ENCODE data around the gene CAPN12.
"Not testable (repeated sequence)": the region's sequence is repeated elsewhere in the genome, so short reads cannot be mapped to it uniquely, and the experiment has no call there.

Gene CAPN12

DNA sequence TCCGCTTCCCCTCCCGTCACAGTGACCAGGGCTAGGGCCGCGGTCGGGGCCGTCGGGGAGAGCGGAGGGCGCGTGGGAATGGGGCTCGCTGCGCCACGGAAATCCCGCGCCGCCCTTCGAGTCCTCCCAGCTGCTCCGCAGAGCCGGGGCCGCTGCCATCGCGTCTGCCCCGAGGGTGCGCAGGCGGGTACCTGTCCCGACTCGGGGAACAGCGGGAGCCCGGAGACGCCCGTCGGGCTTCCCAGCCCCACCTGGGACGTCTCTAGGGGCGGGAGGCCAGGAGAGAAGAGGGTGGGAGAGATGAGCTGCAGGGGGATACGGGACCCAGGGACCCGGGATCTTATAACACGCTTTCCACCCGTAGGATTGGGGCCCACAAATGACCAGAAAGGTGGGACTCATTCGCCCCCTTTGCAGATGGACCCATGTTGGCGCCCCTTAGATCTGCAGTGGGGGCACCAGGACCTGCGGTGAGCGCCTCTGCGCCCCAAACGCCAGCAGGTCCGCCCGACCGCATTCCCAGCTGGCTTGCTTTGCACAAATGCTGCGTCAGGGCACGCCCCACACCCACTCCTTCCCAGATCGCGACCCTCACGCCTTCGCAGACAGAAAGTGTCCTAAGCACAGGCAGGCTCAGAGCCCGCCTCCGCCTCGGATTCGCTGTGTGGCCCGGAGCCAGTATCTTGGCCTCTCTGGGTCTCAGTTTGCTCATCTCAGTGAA is 26.1 kb upstream of the CAPN12 start:
- DNase-seq = not testable (repeated sequence)

DNA sequence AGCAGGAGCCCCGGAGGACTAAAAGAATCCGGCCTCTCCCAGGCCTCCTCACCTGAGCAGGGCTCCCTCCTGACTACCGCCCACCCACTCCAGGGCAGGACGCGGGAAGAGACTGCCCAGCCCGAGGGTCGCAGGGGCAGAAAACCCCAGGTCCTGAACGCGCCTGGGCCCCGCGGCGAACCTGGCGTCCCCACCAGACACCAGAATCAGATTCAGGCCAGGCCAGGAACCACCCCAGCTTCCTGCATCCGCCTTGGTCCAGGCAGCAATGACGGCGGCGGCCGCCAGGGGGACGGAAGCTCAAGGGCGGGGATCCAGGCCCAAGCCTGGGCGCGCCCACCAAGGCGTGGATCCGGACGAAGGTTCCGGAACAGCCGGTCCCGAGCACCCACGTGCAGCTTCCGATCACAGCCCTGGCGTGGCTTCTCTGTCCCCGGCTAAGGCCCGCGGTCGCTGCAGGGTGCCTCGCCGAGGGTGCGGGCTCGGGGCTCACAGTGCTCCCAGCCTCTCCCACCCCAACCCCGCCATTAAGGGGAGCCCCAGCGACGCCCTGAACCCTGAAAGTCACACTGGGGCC is 25.4 kb upstream of the CAPN12 start:
- DNase-seq = peak; percentile 95 to 96

DNA sequence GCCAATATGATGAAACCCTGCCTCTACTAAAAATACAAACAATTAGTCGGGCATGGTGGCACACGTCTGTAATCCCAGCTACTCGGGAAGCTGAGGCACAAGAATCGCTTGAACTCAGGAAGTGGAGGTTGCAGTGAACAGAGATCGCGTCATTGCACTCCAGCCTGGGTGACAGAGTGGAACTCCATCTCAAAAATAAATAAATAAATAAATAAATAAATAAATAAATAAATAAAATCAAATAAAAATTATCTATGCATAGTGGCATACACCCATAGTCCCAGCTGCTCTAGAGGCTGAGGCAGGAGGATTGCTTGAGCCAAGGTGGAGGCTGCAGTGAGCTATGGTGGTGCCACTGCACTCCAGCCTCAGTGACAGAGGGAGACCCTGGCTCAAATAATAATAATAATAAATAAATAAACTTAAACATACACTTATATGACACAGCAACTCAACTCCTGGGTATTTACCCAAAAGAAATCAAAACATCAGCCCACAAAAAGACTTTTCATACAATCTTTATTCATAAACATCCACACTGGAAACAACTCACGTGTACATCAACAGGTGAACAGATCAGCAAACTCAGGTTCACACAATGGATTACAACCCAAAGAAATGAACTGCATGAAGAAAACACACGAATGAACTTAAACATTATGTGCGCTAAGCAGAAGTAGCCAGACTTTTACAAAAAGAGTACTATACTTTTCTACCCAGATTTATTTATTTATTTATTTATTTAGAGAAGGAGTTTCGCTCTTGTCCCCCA is 22.2 kb upstream of the CAPN12 start:
- DNase-seq = no peak

DNA sequence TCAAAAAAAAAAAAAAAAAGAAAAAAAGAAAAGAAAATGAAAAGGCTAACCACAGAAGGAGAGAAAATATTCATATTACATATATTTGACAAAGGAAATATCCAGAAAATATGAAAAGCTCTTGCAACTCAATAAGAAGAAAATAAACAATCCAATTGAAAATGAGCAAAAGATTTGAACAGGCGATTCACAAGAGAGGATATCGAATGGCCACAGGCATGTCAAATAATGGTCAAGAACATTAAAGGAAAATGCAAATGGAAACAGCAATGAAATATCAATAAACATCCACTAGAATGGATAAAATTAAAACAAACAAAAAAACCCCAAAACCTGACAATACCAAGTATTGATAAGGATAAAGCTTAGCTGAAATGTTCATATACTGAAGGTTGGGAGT is 20.9 kb upstream of the CAPN12 start:
- no peak for DNase-seq

DNA sequence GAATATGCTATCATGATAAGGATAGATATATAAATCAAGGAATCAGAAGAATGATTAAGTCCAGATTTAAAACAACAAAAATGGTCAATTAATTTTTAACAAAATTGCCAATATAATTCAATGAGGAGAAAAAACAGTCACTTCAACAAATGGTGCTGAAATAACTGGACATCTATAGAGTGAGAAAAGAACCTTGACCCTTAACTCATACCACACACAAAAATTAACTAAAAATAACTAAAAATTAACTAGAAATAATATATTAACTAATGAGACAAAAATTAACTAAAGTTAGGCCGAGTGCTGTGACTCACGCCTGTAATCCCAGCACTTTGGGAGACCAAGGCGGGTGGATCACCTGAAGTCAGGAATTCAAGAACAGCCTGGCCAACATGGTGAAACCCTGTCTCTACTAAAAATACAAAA is 19.5 kb upstream of the CAPN12 start:
- DNase-seq = no peak

DNA sequence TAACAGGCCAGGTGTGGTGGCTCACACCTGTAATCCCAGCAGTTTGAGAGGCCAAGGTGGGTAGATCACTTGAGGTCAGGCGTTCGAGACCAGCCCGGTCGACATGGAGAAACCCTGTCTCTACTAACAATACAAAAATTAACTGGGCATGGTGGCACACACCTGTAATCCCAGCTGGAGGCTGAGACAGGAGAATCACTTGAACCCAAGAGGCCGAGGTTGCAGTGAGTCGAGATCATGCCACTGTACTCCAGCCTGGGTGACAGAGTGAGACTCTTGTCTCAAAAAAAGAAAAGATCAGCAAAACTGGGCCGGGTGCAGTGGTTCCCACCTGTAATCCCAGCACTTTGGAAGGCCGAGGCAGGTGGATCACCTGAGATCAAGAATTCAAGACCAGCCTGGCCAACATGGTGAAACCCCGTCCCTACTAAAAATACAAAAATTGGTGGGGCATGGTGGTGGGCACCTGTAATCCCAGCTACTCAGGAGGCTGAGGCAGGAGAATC is 17.7 kb upstream of the CAPN12 start:
- DNase-seq = not testable (repeated sequence)

DNA sequence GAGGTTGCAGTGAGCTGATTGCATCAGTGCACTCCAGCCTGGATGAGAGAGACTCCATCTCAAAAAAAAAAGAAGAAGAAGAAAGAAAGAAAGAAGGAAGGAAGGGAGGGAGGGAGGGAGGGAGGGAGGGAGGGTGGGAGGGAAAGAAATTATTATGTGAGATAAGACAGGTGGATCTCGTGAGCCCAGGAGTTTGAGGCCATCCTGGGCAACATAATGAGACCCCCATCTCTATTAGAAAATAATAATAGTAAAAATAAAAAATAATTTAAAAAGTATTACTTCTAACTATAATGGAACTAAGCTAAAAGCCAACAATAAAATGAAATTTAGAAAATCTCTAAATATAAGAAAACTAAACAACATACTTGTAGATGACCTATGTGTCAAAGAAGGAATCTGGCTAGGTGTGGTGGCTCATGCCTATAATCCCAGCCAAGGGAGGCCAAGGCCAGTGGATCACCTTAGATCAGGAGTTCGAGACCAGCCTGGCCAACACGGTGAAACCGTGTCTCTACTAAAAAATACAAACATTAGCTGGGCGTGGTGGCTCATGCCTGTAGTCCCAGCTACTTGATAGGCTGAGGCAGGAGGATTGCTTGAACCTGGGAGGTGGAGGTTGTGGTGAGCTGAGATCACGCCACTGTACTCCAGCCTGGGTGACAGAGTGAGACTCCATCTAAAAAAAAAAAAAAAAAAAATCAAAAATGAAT is 16.7 kb upstream of the CAPN12 start:
- DNase-seq = not testable (repeated sequence)

DNA sequence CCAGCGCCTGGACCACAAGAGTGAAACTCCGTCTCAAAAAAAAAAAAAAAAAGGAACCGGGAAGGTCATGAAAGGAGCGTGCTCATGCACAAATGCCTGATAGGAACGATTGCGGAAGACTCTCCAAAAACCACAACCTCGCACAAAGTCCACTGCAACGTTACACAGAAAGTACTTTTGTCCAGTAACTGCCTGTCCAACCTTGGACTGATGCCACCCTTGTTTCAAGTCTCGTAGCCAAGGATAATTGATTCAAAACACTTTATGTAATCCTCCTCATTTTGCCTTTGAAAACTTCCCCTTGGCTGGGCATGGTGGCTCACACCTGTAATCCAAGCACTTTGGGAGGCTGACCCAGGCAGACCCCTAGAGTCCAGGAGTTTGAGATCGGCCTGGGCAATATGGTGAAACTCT is 15.3 kb upstream of the CAPN12 start:
- DNase-seq = no peak

DNA sequence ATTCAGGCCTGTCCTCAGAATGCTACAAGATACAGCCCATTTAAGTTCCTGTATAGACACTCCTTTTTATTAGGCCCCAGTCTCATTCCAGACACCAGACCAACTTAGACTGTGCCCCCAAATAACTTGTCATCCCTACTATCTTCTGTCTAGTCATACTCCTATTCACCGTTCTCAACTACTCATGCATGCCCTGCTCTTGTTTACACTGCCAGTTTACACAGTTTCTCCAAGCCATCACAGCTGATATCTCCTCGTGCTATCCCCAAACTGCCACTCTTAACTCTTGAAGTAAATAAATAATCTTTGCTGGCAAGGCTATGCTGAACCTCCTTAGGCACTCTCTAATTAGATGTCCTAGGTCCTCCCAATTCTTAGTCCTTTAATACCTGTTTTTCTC is 9.9 kb upstream of the CAPN12 start:
- not testable (repeated sequence) for DNase-seq

DNA sequence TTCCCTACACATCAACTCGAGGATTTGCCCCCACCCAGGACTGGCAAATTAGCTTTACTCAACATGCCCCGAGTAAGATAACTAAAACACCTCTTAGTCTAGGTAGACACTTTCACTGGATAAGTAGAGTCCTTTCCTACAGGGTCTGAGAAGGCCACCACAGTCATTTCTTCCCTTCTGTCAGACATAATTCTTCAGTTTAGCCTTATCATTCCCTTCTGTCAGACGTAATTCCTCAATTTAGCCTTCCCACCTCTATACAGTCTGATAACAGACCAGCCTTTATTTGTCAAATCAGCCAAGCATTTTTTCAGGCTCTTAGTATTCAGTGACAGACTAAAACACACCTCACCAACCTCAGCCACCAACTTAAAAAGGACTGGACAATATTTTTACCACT is 9.5 kb upstream of the CAPN12 start:
- not testable (repeated sequence) for DNase-seq

DNA sequence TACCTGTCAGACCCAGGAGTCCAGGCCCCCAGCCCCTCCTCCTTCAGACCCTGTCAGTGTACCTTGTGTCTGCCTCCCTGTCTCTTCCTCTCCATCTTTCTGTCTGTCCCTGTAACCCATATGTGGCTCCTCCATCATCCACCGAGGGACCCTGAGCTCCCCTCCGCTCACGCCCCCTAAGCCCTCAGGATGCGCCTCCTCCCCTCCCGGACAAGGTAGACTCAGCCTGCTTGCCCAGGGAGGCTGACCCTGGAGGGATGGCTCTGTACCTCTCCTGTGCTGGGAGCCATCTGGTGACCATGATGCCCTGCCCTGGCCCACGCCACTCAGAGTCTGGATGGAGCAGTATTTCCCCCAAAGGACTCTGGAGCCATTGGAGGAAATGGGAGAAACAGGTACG is 1.0 kb upstream of the CAPN12 start:
- DNase-seq = no peak

DNA sequence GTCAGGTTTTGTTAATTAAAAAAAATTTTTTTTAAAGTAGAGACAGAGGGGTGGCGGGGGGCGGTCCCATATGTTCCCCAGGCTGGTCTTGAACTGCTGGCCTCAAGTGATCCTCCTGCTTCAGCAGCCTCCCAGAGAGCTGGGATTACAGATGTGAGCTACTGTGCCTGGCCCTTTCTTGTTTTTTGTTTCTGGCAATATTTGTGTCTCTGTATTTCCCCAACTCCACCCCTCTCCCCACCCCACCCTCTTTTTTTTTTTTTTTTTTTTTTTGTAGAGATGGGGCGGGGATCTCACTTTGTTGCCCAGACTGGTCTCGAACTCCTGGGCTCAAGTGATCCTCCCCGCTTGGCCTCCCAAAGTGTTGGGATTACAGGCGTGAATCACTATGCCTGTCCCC is 600 bp upstream of the CAPN12 start:
- no peak for DNase-seq

DNA sequence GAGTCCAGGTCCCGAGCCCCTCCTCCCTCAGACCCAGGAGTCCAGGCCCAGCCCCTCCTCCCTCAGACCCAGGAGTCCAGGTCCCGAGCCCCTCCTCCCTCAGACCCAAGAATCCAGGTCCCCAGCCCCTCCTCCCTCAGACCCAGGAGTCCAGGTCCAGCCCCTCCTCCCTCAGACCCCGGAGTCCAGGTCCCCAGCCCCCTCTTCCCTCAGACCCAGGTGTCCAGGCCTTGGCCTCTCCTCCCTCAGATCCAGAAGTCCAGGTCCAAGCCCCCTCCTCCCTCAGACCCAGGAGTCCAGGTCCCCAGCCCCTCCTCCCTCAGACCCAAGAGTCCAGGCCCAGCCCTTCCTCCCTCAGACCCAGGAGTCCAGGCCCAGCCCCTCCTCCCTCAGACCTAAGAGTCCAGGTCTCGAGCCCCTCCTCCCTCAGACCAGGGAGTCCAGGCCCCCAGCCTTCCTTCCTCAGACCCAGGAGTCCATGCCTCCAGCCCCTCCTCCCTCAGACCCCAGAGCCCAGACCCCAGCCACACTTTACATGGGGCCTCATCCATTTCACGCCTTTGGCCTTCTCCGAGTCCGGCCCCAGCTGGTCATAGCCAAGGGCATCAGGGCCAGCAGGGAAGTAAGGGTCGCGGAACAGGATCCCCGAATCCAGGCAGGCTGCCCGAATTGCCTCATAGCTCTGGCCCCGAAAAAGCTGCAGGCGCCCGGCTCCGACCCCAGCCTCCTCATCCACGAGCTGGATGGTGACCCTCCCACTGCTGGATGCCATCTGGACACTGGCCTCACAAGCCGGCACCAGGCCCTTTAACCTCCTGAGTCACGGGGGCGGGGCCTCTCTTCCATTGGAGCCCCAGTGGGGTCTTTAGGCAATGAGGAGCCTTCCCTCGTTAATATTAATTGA is 628 bp downstream of the CAPN12 start:
- no peak for DNase-seq

DNA sequence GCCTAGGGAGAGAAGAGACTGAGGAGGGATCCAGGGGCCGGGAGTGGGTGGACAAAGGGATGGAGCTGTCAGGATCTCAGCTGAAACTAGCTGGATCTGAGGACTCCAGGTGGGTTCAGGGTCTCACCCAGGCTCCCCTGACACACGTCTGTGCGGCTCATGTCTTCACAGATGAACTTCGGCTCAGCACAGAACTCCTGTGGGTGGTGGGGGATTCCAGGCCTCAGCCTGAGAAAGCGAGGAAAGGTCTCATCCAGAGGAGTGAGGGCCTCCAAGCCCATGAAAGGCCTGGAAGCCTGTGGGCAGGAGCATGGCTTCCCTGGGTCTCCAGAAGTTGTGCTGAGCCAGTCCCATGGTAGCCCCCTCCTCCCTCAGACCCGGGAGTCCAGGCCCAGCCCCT is 1.4 kb downstream of the CAPN12 start:
- DNase-seq = no peak

DNA sequence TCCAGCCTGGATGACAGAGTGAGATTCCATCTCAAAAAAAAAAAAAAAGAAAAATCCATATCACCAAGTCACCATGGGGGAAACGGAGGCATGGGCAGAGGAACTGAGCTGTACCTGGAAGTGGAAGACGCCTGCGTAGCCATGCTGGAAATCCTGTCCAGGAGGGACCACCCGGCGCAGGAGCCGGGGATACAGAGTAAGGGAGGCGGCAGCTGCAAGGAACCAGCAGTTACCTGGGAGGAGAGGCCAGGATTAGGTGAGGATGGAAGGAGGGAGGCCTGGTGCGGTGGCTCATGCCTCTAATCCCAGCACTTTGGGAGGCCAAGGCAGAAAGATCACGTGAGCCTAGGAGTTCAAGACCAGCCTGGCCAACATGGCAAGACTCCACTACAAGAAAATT is 2.0 kb downstream of the CAPN12 start:
- no peak for DNase-seq

DNA sequence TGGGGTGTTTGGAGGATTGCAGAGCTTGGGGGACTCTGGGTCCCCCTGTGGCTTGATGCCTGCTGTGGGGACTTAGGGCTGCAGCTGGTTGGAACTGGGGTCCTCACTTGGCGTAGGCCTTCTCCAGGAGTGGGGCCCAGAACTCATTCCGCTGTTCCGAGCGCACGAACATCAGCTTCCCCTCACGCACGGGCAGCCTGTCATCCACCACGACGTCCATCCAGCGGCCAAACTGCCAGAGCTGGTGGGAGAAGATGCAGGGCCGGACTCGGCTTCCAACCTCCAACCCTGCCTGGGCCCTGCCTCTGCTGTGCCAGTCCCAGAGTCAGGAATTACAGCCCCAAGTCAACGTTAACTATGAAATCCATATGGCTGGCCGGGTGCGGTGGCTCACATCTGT is 2.6 kb downstream of the CAPN12 start:
- DNase-seq = no peak

DNA sequence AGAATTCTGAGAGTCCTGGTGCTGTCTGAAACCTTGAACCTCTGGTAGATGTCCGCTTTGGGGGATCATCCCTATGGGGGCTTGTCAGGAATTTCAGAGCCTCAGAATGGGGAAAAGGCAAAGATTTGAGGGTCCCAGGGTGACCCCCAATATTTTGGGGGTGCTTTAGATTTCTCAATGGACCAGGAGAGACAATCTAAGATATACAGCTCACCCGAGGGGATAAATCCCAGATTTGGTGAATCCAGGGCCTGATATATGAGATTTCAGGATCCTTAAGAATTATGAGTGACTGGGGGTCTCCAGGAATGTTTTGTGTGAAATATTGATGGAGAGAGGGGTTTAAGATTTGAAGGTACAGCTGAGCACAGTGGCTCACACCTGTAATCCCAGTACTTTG is 3.3 kb downstream of the CAPN12 start:
- no peak for DNase-seq

DNA sequence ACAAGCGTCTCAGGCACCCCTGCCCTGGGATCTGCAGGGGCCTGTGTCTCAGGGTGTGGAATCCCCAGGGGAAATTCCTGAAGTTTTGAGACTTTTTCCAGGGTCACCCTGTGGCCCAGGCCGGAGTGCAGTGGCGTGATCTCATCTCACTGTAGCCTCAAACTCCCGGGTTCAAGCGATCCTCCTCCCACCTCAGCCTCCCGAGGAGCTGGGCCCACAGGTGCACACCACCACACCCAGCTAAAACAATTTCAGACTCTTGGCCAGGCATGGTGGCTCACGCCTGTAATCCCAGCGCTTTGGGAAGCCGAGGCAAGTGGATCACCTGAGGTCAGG is 4.0 kb downstream of the CAPN12 start:
- DNase-seq = peak in 1 of 2 experiments; percentile 15

DNA sequence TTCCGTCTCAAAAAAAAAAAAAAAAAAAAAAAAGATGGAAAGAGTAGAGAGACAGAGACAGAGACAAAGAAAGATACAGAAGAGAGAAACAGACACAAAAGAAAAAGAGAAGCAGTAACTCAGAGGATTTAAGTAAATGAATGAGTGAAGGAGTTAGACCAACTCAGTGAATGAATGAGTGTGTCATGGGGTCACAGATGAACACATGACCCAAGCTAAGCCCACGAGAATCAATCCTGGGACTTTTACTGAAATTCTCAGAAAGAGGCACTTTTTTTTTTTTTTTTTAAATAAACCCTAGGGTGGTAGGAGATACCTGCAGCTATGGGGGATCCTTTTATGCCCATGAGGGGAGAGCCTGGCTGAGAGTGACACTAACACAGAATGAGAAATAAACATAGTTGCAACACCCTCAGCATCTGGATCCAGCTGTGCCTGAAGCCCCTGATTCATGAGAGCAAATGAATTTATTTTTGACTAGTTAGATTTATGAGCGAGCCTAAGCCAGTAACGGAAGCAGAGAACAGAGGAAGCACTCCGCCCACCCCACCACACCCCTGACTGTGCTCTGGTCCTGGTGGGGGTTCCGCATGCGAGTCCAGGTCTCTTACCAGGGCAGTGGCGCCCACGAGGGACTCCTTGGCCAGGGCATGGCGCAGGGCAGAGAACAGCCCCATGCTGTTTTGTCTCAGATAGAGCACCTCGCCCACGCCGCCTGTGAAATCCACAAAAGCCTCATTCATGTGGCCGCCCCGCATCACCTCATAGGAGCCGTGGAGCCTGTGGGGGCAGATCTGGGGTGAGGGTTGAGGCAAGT is 4.6 kb downstream of the CAPN12 start:
- peak; percentile 37 to 45 for DNase-seq

DNA sequence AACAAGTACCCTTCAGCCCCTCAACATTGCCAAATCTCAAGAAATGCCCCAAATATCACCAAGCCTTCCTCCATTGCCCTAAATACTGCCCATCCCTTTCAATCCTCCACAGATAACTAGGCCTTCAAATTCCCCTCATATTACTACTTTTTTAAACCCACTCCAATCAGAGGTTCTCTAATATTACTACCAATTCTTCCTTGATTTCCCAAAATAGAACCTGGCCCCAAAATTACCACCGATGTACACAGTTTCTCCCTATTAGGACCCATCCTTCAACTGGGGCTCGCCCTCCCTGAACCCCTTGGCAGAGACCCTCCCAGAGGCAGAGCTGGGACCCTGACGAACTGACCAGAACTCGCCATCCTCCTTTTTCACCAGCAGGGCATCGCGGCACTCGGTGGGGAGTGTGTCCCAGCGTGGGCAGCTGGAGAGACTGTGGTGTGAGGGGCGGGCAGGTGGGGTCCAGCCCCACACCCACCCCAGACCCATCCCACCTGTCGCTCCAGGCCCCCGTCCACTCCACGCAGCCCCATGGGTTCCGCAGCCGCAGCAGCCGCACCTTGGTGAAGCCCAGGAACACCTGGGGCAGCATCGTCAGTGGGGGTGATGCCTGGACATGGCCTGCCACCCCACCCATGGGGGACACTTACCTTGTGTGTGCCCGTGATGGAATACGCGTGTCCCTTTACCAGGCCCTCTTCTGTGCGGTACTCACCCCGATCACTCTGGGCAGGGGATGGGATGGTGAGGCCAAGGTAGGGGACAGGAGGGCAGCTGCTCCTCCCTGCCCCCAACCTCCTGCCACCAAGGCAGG is 6.1 kb downstream of the CAPN12 start:
- DNase-seq = no peak

Data from activated T-cell treated with anti-CD3 and anti-CD28 coated beads, Interleukin-2, amount 50 U/mL, for 48 hours (primary cell).